Sigmoid colon (tissue), 4 donors: ENCODE measurements around the gene IRX3.

ENCODE experiments used
- CTCF ChIP-seq, 4 experiments: fragments of 450-650 bp in 3 of 4; fragments of 200-600 bp in 1 of 4; IDR thresholded peaks; one replicate each; pipeline ENCODE4 v1.5.1; 2016 to 2019; ENCODE audit warnings: antibody characterized with exemption in 4 of 4, mild to moderate bottlenecking in 3 of 4, moderate library complexity in 2 of 4
- EP300 ChIP-seq, 4 donors: sonication (generic); formaldehyde crosslinking; IDR thresholded peaks; one replicate each; pipeline ENCODE4 v1.6.1; 2017; ENCODE audit warnings: antibody characterized with exemption in 4 of 4
- POLR2A ChIP-seq, 2 donors: fragments of 450-650 bp; IDR thresholded peaks; one replicate each; pipeline ENCODE4 v1.6.1; 2016; ENCODE audit warnings: antibody characterized with exemption in 2 of 2, mild to moderate bottlenecking in 2 of 2, moderate library complexity in 2 of 2

GRCh38 chr16:54233615-54234014, 53.0 kb downstream of the IRX3 start:
- no peak for TF ChIP-seq POLR2A (IDR thresholded peaks at IDR 0.05)
- TF ChIP-seq CTCF (IDR thresholded peaks at IDR 0.05), result no peak
- no peak for TF ChIP-seq EP300 (IDR thresholded peaks at IDR 0.05)
